ENCODE measurements around the gene GFER.
A peak's percentile ranks its signal among the peaks of the same experiment; 100 is the strongest.
"Not testable (repeated sequence)": the region's sequence is repeated elsewhere in the genome, so short reads cannot be mapped to it uniquely, and the experiment has no call there.

The GFER gene

GRCh38 chr16:2008631-2009163, 24.7 kb downstream of the GFER start:
- DNase-seq, result peak; percentile 65

GRCh38 chr16:2009164-2009711, 25.2 kb downstream of the GFER start:
- no peak for DNase-seq

DNA sequence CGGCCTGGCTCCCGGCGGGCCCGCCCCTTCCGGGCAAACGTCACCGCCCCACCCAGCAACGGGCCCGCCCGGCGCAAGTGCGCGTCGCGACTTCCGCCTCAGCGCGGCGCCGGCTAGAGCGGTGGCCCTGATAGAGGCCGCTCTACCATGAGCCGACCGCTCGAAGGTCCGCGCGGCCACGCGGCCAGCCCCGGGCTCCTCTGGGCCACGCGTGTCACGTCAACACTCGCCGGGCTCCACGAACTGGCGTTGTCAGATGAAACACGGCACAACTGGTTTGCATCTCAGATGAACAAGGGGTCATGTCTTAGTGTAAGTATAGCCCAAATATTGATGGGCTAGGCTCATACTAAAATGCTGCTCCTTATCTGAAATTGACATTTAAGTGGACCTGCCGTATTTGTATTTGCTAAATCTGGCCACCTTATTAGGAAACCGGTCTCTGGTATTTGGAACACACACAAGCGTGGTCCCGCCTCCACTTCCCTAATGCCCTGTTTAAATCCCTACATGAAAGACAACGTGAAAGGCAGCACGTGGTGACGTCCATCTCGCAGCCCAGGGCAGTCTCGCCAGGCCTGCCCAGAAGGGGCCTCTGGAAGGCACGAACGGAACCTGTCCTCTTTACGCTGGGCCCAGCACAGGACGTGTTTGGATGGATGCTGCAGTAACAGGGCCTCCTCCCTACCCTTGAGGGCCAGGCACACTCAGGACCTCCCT, 26.0 kb downstream of the GFER start, which contains the start of gene ZNF598:
ZNF598 (minus strand) TSS at position 31 of the 720 bp plus-strand sequence.
- DNase-seq, result peak; percentile 86

DNA sequence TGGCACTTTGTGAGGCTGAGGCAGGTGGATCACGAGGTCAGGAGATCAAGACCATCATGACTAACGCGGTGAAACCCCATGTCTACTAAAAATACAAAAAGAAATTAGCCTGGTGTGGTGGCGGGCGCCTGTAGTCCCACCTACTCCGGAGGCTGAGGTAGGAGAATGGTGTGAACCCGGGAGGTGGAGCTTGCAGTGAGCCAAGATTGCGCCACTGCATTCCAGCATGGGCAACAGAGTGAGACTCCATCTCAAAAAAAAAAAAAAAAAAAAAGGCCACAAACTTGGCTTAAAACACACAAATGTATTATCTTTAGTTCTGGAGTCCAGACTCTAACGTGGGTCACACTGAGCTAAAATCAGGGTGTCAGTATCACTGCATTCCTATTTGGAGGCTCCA, 27.7 kb downstream of the GFER start:
- not testable (repeated sequence) for DNase-seq

- DNase-seq, result no peak
These were observed 29.5 kb downstream of the GFER start for GRCh38 chr16:2013527-2013926.

- DNase-seq, result no peak
These were observed 31.3 kb downstream of the GFER start for GRCh38 chr16:2015117-2015946.

DNA sequence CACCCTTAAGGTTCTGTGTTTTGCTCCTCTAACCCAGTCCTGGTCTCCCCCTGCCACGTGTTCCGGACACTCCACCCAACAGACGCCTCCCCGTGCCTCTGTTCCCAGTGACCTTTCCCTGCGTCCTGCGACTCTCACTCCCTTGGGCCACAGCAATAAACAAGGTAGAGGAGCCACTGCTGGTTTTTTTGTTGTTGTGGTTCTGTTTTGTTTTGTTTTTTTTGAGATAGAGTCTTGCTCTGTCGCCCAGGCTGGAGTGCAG, 31.9 kb downstream of the GFER start:
- no peak for DNase-seq

GRCh38 chr16:2016407-2016922, 32.5 kb downstream of the GFER start:
- no peak for DNase-seq

GRCh38 chr16:2019518-2019920, 35.5 kb downstream of the GFER start, which contains the start of gene NPW:
Gene NPW, plus strand, starts transcription at chr16:2019785.
- DNase-seq, result peak; percentile 67

GRCh38 chr16:2019921-2020831, 36.2 kb downstream of the GFER start:
- no peak for DNase-seq

DNA sequence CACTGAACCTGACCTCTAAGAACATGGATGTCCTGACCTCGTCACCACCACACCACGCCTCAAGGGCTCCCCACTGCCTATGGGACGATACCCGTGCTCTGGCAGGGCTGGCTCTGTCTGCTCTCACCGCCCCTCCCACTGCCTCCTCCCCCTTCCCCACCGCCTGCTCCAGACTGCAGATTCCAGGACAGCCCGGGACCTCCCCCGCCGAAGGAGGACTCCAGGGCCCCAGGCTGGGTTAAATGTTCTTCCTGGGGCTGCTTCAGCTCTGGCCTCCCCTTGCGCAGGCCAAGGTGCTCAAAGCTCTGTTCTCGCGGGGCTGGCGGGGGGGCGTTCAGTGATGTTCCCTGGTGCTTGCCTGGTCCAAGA, 38.7 kb downstream of the GFER start:
- DNase-seq, result peak; percentile 57

- peak; percentile 95 for DNase-seq
These were observed 39.4 kb downstream of the GFER start for GRCh38 chr16:2023092-2024031.

DNA sequence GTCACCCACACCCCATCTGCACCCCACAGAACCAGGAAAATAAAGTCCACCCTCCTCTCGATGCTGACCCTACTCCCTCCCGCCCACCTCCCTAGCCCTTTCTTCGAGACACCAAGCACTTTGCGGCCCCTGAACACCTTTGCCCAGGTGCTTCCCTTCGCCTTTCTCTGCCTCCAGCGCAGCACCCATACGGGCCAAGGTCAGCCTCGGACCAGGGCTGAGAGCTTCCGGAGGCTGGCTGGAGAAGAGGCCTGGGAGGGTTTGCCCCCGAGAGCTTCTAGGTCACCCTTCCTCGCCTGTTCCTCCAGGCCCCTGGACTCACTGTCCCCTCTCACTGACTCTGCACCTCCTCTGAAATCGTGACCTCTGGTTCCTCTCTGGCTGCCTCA, 40.0 kb downstream of the GFER start:
- no peak for DNase-seq

GRCh38 chr16:2025251-2025650, 41.3 kb downstream of the GFER start:
- no peak for DNase-seq

DNA sequence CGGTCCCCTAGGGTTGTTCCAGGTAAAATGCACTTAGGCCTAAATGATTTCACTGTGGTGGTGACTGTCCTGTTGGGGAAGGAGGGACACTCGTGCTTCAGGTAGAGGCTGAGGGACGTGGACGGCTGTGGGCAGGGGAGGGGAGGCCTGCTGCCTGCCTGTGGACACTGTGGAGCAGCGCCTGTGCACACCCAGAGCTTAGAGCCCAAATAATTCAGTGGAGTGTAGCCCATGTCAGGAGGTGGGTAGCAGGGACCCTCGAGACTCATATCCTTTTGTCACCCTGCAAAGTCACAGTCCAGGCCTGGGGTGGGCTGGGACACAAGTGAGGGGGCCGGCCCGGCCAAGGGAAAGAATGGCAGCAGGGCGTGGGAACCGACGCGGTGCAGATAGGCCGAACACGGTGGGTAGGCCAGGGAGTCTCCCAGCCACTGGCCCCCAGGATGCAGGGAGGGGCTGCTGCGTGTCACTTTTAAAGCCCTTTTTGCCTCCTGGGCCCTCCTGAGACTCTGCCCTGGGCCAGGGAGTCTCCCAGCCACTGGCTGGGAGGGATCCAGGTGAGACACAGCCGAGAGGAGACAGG, 42.0 kb downstream of the GFER start:
- DNase-seq, result no peak

GRCh38 chr16:2026461-2027023, 42.5 kb downstream of the GFER start, which contains the start of gene NHERF2:
Gene NHERF2, plus strand, starts transcription at chr16:2026902. Its CDS starts 104 bp downstream, at chr16:2027006.
- peak; percentile 37 for DNase-seq

GRCh38 chr16:2027024-2028010, 43.3 kb downstream of the GFER start:
- DNase-seq, result no peak

DNA sequence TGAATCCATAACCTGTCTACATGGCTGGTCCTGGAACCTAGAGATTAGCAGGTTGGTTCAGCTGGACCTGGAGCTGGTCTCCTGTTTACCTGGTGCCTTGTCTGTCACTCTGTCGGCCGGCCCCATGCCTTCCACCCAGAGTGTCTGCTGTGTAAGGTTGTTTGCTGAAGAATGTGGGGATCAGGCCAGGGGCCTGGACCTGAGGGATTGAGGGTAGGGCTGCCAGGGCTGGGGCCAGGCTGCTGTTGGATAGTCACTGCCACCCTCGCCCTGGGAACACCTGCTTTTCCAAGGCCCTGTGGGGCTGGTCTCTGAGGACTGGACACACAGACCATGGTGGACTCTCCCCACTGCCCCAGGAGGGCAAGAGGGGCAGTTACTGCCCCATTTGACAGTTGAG, 44.2 kb downstream of the GFER start:
- DNase-seq, result no peak

GRCh38 chr16:2028620-2029220, 44.7 kb downstream of the GFER start:
- no peak for DNase-seq

All from stimulated activated CD4-positive, alpha-beta T cell treated with anti-CD3 and anti-CD28 coated beads, Interleukin-15, amount 100 ng/mL, for 24 hours (primary cell).